ENCODE data around the gene OLFML3. TPM values are rescaled to one million over a fixed set of nuclear protein-coding genes. Genes with fewer than 3 reads are reported as not detected.

The OLFML3 gene, protein sequence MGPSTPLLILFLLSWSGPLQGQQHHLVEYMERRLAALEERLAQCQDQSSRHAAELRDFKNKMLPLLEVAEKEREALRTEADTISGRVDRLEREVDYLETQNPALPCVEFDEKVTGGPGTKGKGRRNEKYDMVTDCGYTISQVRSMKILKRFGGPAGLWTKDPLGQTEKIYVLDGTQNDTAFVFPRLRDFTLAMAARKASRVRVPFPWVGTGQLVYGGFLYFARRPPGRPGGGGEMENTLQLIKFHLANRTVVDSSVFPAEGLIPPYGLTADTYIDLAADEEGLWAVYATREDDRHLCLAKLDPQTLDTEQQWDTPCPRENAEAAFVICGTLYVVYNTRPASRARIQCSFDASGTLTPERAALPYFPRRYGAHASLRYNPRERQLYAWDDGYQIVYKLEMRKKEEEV
- total RNA-seq, result 4.3 and 6.1 TPM in 2 replicates
- long read RNA-seq, transcript OLFML3-201 (3 exons, 1,780 nt), result major isoform, 14 of 14 reads
- long read RNA-seq, partial matches to known transcripts, result 0 of 14 reads
- long read RNA-seq, other reads (novel, unspliced or antisense), result 0 of 14 reads

DNA sequence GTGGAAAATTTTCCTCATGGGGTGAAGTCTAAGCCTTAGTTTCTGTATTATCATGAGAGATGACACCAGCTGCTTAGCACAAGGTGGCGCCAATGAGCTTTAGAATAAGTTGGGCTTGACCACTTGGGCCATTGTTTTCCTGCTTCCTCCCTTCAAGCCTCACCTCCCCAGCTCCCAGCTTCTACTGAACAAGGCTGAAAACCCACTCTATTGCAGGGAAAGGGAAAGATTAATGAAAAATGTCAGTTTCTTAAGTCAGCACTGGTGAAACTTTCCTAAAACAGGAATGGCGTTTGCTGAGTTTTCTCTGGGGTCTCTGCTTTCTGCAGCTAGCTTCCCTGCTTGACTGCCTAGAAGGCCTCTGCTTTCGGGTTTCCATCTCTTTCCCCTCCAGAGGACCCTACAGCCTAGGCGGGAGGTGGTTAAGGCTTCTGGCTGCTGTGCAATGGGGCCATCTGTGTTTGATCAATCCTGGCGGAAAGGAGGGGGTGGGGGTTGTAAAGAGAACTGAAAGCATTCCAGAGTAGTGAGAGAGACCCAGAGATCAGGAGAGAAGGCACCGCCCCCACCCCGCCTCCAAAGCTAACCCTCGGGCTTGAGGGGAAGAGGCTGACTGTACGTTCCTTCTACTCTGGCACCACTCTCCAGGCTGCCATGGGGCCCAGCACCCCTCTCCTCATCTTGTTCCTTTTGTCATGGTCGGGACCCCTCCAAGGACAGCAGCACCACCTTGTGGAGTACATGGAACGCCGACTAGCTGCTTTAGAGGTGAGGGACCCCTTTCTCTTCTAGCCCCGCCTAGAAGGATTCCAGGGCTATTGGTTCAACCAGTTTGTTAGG is at the start of gene OLFML3:
Gene OLFML3, plus strand, starts transcription at position 612 of the 840 bp plus-strand sequence. Its CDS starts 43 bp downstream, at position 655.
- Mint-ChIP-seq H3K4me3 (peak within 1 kb of the TSS; percentile 81), H3K27ac (ENCODE audit: unreplicated experiment) (peak within 1 kb of the TSS; percentile 96), H3K9me3 (no peaks in the 10 kb centered on the region), H3K36me3 (ENCODE audit: low read depth) (no peaks in the 10 kb centered on the region), H3K4me1 (peaks cover 71% of the 10 kb centered on the region), H3K27me3 (ENCODE audit: low read depth) (no peaks in the 10 kb centered on the region)
- TF ChIP-seq, protein P1, sequence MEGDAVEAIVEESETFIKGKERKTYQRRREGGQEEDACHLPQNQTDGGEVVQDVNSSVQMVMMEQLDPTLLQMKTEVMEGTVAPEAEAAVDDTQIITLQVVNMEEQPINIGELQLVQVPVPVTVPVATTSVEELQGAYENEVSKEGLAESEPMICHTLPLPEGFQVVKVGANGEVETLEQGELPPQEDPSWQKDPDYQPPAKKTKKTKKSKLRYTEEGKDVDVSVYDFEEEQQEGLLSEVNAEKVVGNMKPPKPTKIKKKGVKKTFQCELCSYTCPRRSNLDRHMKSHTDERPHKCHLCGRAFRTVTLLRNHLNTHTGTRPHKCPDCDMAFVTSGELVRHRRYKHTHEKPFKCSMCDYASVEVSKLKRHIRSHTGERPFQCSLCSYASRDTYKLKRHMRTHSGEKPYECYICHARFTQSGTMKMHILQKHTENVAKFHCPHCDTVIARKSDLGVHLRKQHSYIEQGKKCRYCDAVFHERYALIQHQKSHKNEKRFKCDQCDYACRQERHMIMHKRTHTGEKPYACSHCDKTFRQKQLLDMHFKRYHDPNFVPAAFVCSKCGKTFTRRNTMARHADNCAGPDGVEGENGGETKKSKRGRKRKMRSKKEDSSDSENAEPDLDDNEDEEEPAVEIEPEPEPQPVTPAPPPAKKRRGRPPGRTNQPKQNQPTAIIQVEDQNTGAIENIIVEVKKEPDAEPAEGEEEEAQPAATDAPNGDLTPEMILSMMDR (conservative IDR thresholded peaks at IDR 0.05), result peak; percentile 78
- peak; percentile 85 for DNase-seq (ENCODE audit: low read depth, low spot score)

DNA sequence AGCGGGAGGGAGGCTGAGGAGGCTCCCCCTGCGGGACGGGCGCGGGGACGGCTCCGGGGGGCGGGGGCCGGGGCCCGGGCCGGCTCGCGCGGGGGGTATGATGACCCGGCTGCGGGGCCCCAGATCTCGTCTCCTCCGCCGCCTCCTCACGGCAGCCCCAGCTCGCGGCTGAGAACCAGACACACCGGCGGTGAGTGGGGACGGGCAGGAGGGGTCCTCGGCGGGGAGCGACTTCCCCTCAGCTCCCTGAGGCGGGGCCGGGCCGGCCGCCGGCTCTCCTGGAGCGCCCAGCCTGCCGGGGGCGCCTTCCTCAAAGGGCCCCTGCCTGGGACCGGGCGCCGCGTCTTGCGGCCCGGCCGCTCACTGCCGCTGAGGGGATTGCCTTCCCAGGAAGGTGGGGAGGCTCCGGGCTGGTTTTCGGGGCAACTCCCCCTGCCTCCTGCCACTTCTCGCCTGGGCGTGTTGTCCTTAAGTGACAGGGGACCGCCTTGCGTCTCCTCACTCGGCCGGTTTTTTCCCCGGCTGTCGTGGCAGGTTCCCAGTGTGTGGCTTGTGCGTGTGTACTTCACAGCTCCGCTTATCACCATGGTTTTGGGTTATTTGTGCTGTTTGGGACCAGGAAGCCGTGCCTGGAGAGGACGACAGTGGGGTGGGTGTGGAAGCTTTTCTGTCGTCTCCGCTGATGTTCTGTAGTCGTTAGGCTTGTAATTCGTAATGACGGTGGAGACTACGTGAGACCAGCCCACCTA is 49.4 kb upstream of the OLFML3 start:
- no peaks in the 10 kb centered on the region for H3K9me3 Mint-ChIP-seq
- no peaks in the 10 kb centered on the region for H3K36me3 Mint-ChIP-seq (ENCODE audit: low read depth)
- H3K27ac Mint-ChIP-seq (ENCODE audit: unreplicated experiment), result no peak overlapping the region
- TF ChIP-seq, protein P1 (conservative IDR thresholded peaks at IDR 0.05), result no peak
- peaks cover 12% of the 10 kb centered on the region for H3K27me3 Mint-ChIP-seq (ENCODE audit: low read depth)
- peaks cover 48% of the 10 kb centered on the region for H3K4me1 Mint-ChIP-seq
- DNase-seq (ENCODE audit: low read depth, low spot score), result peak; percentile 32
- peak overlapping the region; percentile 96 for H3K4me3 Mint-ChIP-seq

DNA sequence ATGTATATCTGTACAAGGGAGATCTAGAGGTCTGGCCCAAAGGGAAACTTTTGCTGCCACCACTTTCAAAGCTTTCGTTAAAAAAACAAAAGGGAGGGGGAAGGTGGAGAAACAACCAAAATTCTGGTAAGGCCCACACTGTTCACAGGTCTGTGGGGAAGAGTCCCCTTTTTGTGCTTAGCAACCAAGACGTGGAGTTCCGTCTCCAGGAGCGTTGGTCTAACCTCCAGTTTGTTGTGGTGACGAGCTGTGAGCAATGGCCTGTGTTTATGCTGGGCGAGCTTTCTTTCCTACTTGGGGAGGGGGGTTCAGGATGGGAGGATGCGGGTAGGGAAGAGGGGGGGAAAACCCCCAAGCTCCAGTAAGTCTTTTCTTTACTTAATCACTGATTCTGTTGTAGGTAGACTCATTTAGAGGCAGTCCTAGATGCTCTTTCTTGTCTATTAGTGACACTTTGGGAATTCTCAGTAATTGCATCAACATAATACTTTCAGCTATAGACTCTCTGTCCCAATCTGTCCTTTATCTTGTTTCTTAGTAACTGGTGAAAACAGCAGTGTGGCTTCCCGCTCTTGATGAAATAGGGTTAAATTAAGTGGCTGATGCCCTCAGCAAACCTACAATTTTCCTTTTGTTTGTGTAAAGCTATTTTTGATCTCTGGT is 48.6 kb upstream of the OLFML3 start:
- TF ChIP-seq, protein P1 (conservative IDR thresholded peaks at IDR 0.05), result no peak
- Mint-ChIP-seq H3K27ac (ENCODE audit: unreplicated experiment) (peak overlapping the region; percentile 15), H3K27me3 (ENCODE audit: low read depth) (peaks cover 7% of the 10 kb centered on the region), H3K36me3 (ENCODE audit: low read depth) (no peaks in the 10 kb centered on the region), H3K4me1 (peaks cover 48% of the 10 kb centered on the region), H3K9me3 (no peaks in the 10 kb centered on the region), H3K4me3 (peak overlapping the region; percentile 96)
- DNase-seq (ENCODE audit: low read depth, low spot score), result no peak

DNA sequence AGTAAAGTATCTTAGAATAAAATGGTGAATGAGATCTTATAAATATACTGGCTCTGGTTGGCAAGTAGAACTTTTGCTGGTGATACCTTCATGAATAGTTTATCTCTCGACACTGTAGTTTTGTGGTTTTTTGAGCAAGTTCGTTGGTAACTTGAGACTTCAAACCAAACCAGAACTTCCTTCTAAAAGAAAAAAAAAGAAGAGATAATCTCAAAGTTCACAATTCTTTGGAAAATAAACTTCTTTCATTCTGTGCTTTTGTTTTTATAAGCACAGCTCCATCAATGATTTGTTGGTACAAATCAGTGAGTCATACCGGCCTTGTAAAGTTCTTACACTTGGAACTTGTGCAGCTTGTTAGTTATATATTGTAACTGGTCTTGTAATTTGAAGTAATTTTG is 47.8 kb upstream of the OLFML3 start:
- peaks cover 48% of the 10 kb centered on the region for H3K4me1 Mint-ChIP-seq
- TF ChIP-seq, protein P1 (conservative IDR thresholded peaks at IDR 0.05), result no peak
- H3K27me3 Mint-ChIP-seq (ENCODE audit: low read depth), result peaks cover 3% of the 10 kb centered on the region
- H3K9me3 Mint-ChIP-seq, result no peaks in the 10 kb centered on the region
- H3K36me3 Mint-ChIP-seq (ENCODE audit: low read depth), result no peaks in the 10 kb centered on the region
- H3K4me3 Mint-ChIP-seq, result peak overlapping the region; percentile 96
- no peak for DNase-seq (ENCODE audit: low read depth, low spot score)
- H3K27ac Mint-ChIP-seq (ENCODE audit: unreplicated experiment), result no peak overlapping the region

Measured in neural crest cell (in vitro differentiated cells).